Mucosa of descending colon (tissue), 3 donors: Measurements from ENCODE around the gene SND1. TPM values are rescaled to one million over a fixed set of nuclear protein-coding genes. Genes with fewer than 3 reads are reported as not detected.

ENCODE experiments used
- ATAC-seq: fragments of 200-7000 bp; cut with Tn5 transposase; one replicate; pipeline ENCODE4 v1.9.1; 2020; ENCODE audit warnings: mild to moderate bottlenecking, moderate library complexity
- DNase-seq, 3 donors: peaks; one replicate each; pipeline ENCODE4 v3.0.0-alpha.2; 2020
- H3K36me3 ChIP-seq: fragments of 200-600 bp; one replicate; pipeline ENCODE4 v1.8.0; 2021; ENCODE audit warnings: low read depth, mild to moderate bottlenecking
- H3K4me1 ChIP-seq: fragments of 200-600 bp; one replicate; pipeline ENCODE4 v1.8.0; 2021; ENCODE audit warnings: low read depth, mild to moderate bottlenecking
- H3K4me3 ChIP-seq: fragments of 200-600 bp; one replicate; pipeline ENCODE4 v1.8.0; 2021; ENCODE audit warnings: mild to moderate bottlenecking
- H3K9me3 ChIP-seq: fragments of 200-600 bp; one replicate; pipeline ENCODE4 v1.8.0; 2021; ENCODE audit warnings: mild to moderate bottlenecking
- intact Hi-C, 2 donors: fragments of 100-400 bp; cut with DNase I in 1 of 2; cut with micrococcal nuclease in 1 of 2; formaldehyde crosslinking; loops; one replicate each; pipeline versions ENCODE4 v1.11.0 to v1.11.1; 2022; cut with DNase I, micrococcal nuclease
- total RNA-seq, 3 donors: library from RNA; stranded (reverse); fragmentation: NEBNext Ultra II Directional in 2 of 3; extraction: Animal tissue kit (Norgen Biotek cat#: 25700) in 2 of 3; gene quantifications; one replicate each; pipeline versions ENCODE4 v1.2.1 to v1.2.4, GENCODE V29; 2021 to 2023
- TF ChIP-seq, protein P1 (sequence below): fragments of 200-600 bp; IDR thresholded peaks from one replicate; pipeline ENCODE4 v1.8.0; 2022; ENCODE audit warnings: antibody characterized with exemption, mild to moderate bottlenecking
- donor health status: DM: no; HTN: no; CAD: no; lungs with moderate emphysema.
- donor health status: DM: no; HTN: no; CAD: no.
- donor health status: DM: no; HTN: yes; CAD: no.

SND1 gene
- total RNA-seq, 3 donors from 2014 or later = 99.0 to 131 (median 106) TPM

DNA sequence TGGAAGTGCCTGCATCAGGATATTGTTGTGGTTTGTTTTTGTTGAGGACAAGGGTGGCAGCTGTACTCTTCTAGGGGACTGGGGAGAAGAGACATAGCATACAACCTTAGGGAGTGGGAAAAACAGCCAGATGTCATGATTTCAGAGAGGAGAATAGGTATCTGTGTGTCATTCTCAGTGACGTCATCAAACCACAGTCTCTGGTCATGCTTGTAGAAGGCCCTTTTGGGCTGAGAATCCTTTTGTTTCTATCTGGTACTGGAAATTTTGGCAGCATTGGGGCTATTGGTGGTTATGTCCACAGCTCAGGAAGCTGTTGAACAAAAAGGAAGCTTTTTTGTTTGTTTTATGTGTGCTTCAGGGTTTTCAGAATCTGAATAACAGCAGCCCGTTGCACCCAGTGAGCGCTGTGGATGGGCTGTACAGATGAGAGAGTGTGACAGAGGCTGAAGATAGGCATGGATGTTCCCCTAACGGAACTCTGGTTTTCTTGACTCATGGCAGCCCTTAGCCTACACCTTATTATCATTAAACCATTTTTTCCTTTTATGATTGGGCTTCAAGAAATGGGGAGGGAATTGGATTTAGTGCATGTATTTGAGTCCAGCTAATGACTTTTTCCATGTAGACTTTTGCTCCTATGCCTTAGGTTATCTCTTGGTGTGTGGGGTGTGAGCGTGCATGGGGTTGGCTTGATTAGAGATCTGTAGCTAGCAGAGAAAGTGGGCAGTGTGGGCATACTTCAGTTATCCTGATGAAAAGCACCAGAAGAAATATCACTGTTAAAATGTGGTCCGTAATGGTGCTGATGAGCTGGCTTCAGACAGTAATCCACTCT, 65.7 kb downstream of the SND1 start:
- TF ChIP-seq, protein P1, sequence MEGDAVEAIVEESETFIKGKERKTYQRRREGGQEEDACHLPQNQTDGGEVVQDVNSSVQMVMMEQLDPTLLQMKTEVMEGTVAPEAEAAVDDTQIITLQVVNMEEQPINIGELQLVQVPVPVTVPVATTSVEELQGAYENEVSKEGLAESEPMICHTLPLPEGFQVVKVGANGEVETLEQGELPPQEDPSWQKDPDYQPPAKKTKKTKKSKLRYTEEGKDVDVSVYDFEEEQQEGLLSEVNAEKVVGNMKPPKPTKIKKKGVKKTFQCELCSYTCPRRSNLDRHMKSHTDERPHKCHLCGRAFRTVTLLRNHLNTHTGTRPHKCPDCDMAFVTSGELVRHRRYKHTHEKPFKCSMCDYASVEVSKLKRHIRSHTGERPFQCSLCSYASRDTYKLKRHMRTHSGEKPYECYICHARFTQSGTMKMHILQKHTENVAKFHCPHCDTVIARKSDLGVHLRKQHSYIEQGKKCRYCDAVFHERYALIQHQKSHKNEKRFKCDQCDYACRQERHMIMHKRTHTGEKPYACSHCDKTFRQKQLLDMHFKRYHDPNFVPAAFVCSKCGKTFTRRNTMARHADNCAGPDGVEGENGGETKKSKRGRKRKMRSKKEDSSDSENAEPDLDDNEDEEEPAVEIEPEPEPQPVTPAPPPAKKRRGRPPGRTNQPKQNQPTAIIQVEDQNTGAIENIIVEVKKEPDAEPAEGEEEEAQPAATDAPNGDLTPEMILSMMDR = no peak
- no peak for ATAC-seq
- intact Hi-C loops = no loop called here

DNA sequence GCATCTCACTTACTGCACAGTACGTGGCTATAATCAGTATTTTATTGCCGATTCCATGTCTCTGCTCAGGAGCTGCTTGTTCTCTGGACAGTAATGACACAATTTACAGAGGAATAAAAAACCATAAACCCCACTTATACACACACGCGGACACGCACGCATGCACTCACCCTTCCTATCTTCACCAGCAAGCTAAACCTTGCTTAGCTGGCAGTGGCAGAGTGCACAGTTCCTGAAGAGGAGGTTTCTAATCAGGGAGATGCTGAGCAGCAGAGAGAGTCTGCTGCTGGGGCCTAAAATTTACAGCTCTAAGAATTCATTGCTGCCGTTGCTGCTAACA, 66.3 kb downstream of the SND1 start:
- intact Hi-C loops = no loop called here
- no peaks in the 10 kb centered on the region for H3K36me3 ChIP-seq
- no peak overlapping the region for H3K4me3 ChIP-seq
- H3K4me1 ChIP-seq = no peaks in the 10 kb centered on the region
- H3K9me3 ChIP-seq = no peaks in the 10 kb centered on the region
- TF ChIP-seq, protein P1 = no peak
- ATAC-seq = no peak
- DNase-seq = no peak

More for the DNA sequence above, 65.7 kb downstream of the SND1 start:
- no peak for DNase-seq
- Histone ChIP-seq H3K4me3 (no peak overlapping the region), H3K36me3 (no peaks in the 10 kb centered on the region), H3K4me1 (no peaks in the 10 kb centered on the region), H3K9me3 (no peaks in the 10 kb centered on the region)

GRCh38 chr7:127726476-127726875, 74.5 kb downstream of the SND1 start:
- ATAC-seq (no peak), DNase-seq (no peak)
- TF ChIP-seq, protein P1 = no peak
- H3K36me3 ChIP-seq = no peaks in the 10 kb centered on the region
- no peaks in the 10 kb centered on the region for H3K4me1 ChIP-seq
- intact Hi-C loops = no loop called here
- no peak overlapping the region for H3K4me3 ChIP-seq
- H3K9me3 ChIP-seq = no peaks in the 10 kb centered on the region

GRCh38 chr7:127730658-127731276, 78.8 kb downstream of the SND1 start:
- Histone ChIP-seq H3K9me3 (no peaks in the 10 kb centered on the region), H3K4me1 (no peaks in the 10 kb centered on the region), H3K4me3 (no peak overlapping the region), H3K36me3 (no peaks in the 10 kb centered on the region)
- intact Hi-C loops = no loop called here
- TF ChIP-seq, protein P1 = no peak
- no peak for ATAC-seq
- DNase-seq = no peak

GRCh38 chr7:127731431-127732080, 79.6 kb downstream of the SND1 start:
- intact Hi-C loops = no loop called here
- Histone ChIP-seq H3K4me1 (no peaks in the 10 kb centered on the region), H3K36me3 (no peaks in the 10 kb centered on the region), H3K4me3 (no peak overlapping the region), H3K9me3 (no peaks in the 10 kb centered on the region)
- TF ChIP-seq, protein P1 = no peak
- no peak for DNase-seq
- ATAC-seq = no peak
